ENCODE data around the gene AXDND1. TPM values are rescaled to one million over a fixed set of nuclear protein-coding genes. Genes with fewer than 3 reads are reported as not detected.

The AXDND1 gene
- total and polyA plus RNA-seq, 2 of the 8 experiments (the other 6 are each of a cell fraction or from before 2014, with no cell fraction given) = 0.61 TPM; not detected in 1

- POLR2A ChIA-PET (ENCODE audit: partially characterized antibody) = no interaction called here
- H3K23me2 ChIP-seq (ENCODE audit: low read depth, low read length) = no peaks in the 10 kb centered on the region
- H3K4ac ChIP-seq (replicated peaks; ENCODE audit: insufficient read length, low read depth, low read length) = no peak overlapping the region
- no peak overlapping the region for H2BK5ac ChIP-seq (ENCODE audit: low read depth, low read length)
- no peak overlapping the region for H2AFZ ChIP-seq (ENCODE audit: low read length)
- no peak for TF ChIP-seq TCF12 (IDR thresholded peaks at IDR 0.05; ENCODE audit: low read depth, low read length)
- no peak for TF ChIP-seq CBX8 (IDR thresholded peaks at IDR 0.05; ENCODE audit: borderline replicate concordance, low read depth, low read length)
- TF ChIP-seq KDM4A (IDR thresholded peaks at IDR 0.05; ENCODE audit: low read depth, low read length, severe bottlenecking) = no peak
- TF ChIP-seq RFX5 (IDR thresholded peaks at IDR 0.05; ENCODE audit: borderline replicate concordance, low read depth, low read length) = no peak
- no peak for TF ChIP-seq CEBPB (IDR thresholded peaks at IDR 0.05; ENCODE audit: low read depth, low read length)
- no peak for TF ChIP-seq PHF8 (conservative IDR thresholded peaks at IDR 0.05; ENCODE audit: low read depth, low read length)
- H4K5ac ChIP-seq (ENCODE audit: insufficient read length, low read depth, low read length) = no peak overlapping the region
- H2BK15ac ChIP-seq (ENCODE audit: low read length) = no peak overlapping the region
- CTCF ChIA-PET (ENCODE audit: partially characterized antibody) = interaction anchor here (1.0 kb wide), 1 partner anchor 258 kb away, joined by 3 read pairs; no protein-coding TSS in a partner anchor
- H3K18ac ChIP-seq (ENCODE audit: extremely low read depth, low read length) = no peak overlapping the region
- H3K36me3 ChIP-seq (ENCODE audit: control insufficient read depth in 2 of 4, insufficient read depth in 4 of 4, low read length in 3 of 4) = no peaks in the 10 kb centered on the region
- H3K4me3 ChIP-seq (ENCODE audit: extremely low read depth in 1 of 4, insufficient read depth in 2 of 4, low read depth in 3 of 4, low read length in 4 of 4) = no peak overlapping the region
- 87% methylated on average over 7 of the region's 7 CpGs; no CpG with 5 or more reads in 1 of the 2 experiments for WGBS, 2 experiments (ENCODE audit: extremely low coverage in 1 of 2, insufficient coverage in 1 of 2, insufficient read length in 1 of 2, insufficient replicate concordance in 2 of 2, low coverage in 1 of 2, low lambda C conversion rate in 2 of 2, missing lambda C conversion rate in 1 of 2)
- no peak overlapping the region for H3K27ac ChIP-seq (ENCODE audit: low read depth, low read length)
- no peak overlapping the region for H2BK20ac ChIP-seq (ENCODE audit: low read length)
- DNase-seq (ENCODE audit: low read depth in 1 of 2, low spot score in 2 of 2) (no peak), FAIRE-seq (no peak)
- H3K9ac ChIP-seq (replicated peaks in 1 of 4; ENCODE audit: extremely low read depth in 1 of 4, low read depth in 3 of 4, low read length in 3 of 4) = no peak overlapping the region
- H3K27me3 ChIP-seq (replicated peaks in 1 of 4; ENCODE audit: control insufficient read depth in 3 of 4, extremely low read depth in 1 of 4, insufficient read depth in 3 of 4, low read length in 3 of 4) = no peaks in the 10 kb centered on the region
- H3K23ac ChIP-seq (ENCODE audit: insufficient read length) = no peak overlapping the region
- no peak overlapping the region for H3K14ac ChIP-seq (ENCODE audit: insufficient read length)
- H2BK120ac ChIP-seq (replicated peaks; ENCODE audit: low read depth, low read length) = no peak overlapping the region
- no peaks in the 10 kb centered on the region for H3K79me2 ChIP-seq (ENCODE audit: control insufficient read depth in 1 of 2, insufficient read depth in 2 of 2, low read length in 2 of 2)
- H4K20me1 ChIP-seq (replicated peaks in 1 of 2; ENCODE audit: control insufficient read depth in 1 of 2, insufficient read depth in 2 of 2, low read length in 2 of 2) = no peaks in the 10 kb centered on the region
- no peaks in the 10 kb centered on the region for H3K79me1 ChIP-seq (ENCODE audit: low read depth, low read length)
- no peak overlapping the region for H3K4me2 ChIP-seq (ENCODE audit: insufficient read depth in 1 of 2, low read depth in 2 of 2, low read length in 2 of 2)
- no peak overlapping the region for H3K56ac ChIP-seq (replicated peaks; ENCODE audit: insufficient read length, low read depth, low read length)
- no peak overlapping the region for H2BK12ac ChIP-seq (ENCODE audit: low read depth, low read length)
- H3K9me3 ChIP-seq (ENCODE audit: insufficient read depth in 2 of 2, low read depth in 1 of 2, low read length in 1 of 2) = no peaks in the 10 kb centered on the region
- H3K4me1 ChIP-seq (replicated peaks in 1 of 4; ENCODE audit: control insufficient read depth in 3 of 4, insufficient read depth in 4 of 4, low read length in 3 of 4) = no peaks in the 10 kb centered on the region
- H4K91ac ChIP-seq (replicated peaks; ENCODE audit: insufficient read length, low read length) = no peak overlapping the region
- no peak overlapping the region for H4K8ac ChIP-seq (ENCODE audit: extremely low read depth, insufficient read depth, low read length)
- H2AK5ac ChIP-seq (ENCODE audit: low read depth, low read length) = no peak overlapping the region
Observed at GRCh38 chr1:179327196-179327595, 38.6 kb upstream of the AXDND1 start.
